Testis (tissue), 3 donors: ENCODE data around the gene SMAP2. TPM values are rescaled to one million over a fixed set of nuclear protein-coding genes. Genes with fewer than 3 reads are reported as not detected.

Source experiments
- DNase-seq: peaks from one replicate; pipeline ENCODE4 v3.0.0-alpha.2; 2019
- H3K27ac ChIP-seq, 2 donors: fragments of 200-600 bp; sonication (generic); one replicate each; pipeline ENCODE4 v1.5.1; 2019
- H3K27me3 ChIP-seq: fragments of 200-600 bp; sonication (generic); one replicate; pipeline ENCODE4 v1.5.1; 2019
- H3K36me3 ChIP-seq: fragments of 200-600 bp; sonication (generic); one replicate; pipeline ENCODE4 v1.5.1; 2017; ENCODE audit warnings: low read depth; ENCODE audit errors: missing control alignments
- H3K4me1 ChIP-seq: fragments of 200-600 bp; sonication (generic); one replicate; pipeline ENCODE4 v1.5.1; 2019
- H3K4me3 ChIP-seq, 2 donors: fragments of 200-600 bp; sonication (generic); one replicate each; pipeline ENCODE4 v1.5.1; 2017 to 2019
- H3K9me3 ChIP-seq: fragments of 200-600 bp; sonication (generic); one replicate; pipeline ENCODE4 v1.5.1; 2017
- CTCF ChIP-seq, 3 experiments: fragments of 450-650 bp in 2 of 3; fragments of 200-600 bp in 1 of 3; sonication (generic) in 1 of 3; IDR thresholded peaks; one replicate each; pipeline ENCODE4 v1.5.1; 2016 to 2019; ENCODE audit warnings: antibody characterized with exemption in 3 of 3, mild to moderate bottlenecking in 2 of 3, moderate library complexity in 1 of 3
- POLR2A ChIP-seq: fragments of 450-650 bp; IDR thresholded peaks from one replicate; pipeline ENCODE4 v1.6.1; 2017; ENCODE audit warnings: antibody characterized with exemption, mild to moderate bottlenecking, moderate library complexity
- WGBS, 2 donors: methylation state at CpG; one replicate each; pipeline ENCODE4 v1.1.5; 2018; 5-methylcytosine and 5-hydroxymethylcytosine counted together
- intact Hi-C: fragments of 100-400 bp; cut with DNase I; formaldehyde crosslinking; loops from one replicate; pipeline ENCODE4 v1.15.1; 2023; ENCODE audit warnings: low total_unique reads
- polyA plus RNA-seq: library from polyadenylated mRNA; stranded (reverse); fragments of 350-450 nt; fragmentation: Illumina TruSeq; extraction: RNeasy Lipid Tissue Mini Kit (QIAGEN cat#74804); gene quantifications from one replicate; pipeline ENCODE4 v1.2.3, GENCODE V29; 2014; ENCODE audit warnings: low read depth, low replicate concordance; ENCODE audit not compliant: insufficient read depth
- total RNA-seq, 2 donors: library from RNA; depleted of rRNA; stranded (reverse); fragments of >200 nt; gene quantifications; one replicate each; pipeline ENCODE4 v1.2.3, GENCODE V29; 2016

Gene SMAP2
- total and polyA plus RNA-seq, 3 donors from 2014 or later = 23.0 to 44.3 (median 27.1) TPM

GRCh38 chr1:40422630-40423263, 49.2 kb downstream of the SMAP2 start:
- no peak overlapping the region for H3K27ac ChIP-seq
- no peaks in the 10 kb centered on the region for H3K27me3 ChIP-seq
- TF ChIP-seq POLR2A = no peak
- no peak for TF ChIP-seq CTCF (IDR thresholded peaks at IDR 0.05)
- 85 to 86% methylated on average over 11 of the region's 11 CpGs for WGBS, 2 donors
- H3K4me3 ChIP-seq = no peak overlapping the region
- H3K36me3 ChIP-seq = no peaks in the 10 kb centered on the region
- intact Hi-C loops = no loop called here
- DNase-seq = no peak
- no peaks in the 10 kb centered on the region for H3K9me3 ChIP-seq
- H3K4me1 ChIP-seq = peaks cover 4% of the 10 kb centered on the region

GRCh38 chr1:40423264-40423642, 49.7 kb downstream of the SMAP2 start:
- DNase-seq = no peak
- peaks cover 4% of the 10 kb centered on the region for H3K4me1 ChIP-seq
- intact Hi-C loops = no loop called here
- no peaks in the 10 kb centered on the region for H3K36me3 ChIP-seq
- 93 to 95% methylated on average over 4 of the region's 4 CpGs for WGBS, 2 donors
- no peaks in the 10 kb centered on the region for H3K27me3 ChIP-seq
- TF ChIP-seq POLR2A (no peak), CTCF (IDR thresholded peaks at IDR 0.05) (no peak)
- no peak overlapping the region for H3K27ac ChIP-seq
- no peaks in the 10 kb centered on the region for H3K9me3 ChIP-seq
- H3K4me3 ChIP-seq = no peak overlapping the region

GRCh38 chr1:40423951-40424618, 50.6 kb downstream of the SMAP2 start:
- TF ChIP-seq POLR2A (no peak), CTCF (IDR thresholded peaks at IDR 0.05) (no peak)
- no peak for DNase-seq
- Histone ChIP-seq H3K36me3 (no peaks in the 10 kb centered on the region), H3K27ac (no peak overlapping the region), H3K27me3 (no peaks in the 10 kb centered on the region), H3K4me3 (no peak overlapping the region), H3K9me3 (no peaks in the 10 kb centered on the region), H3K4me1 (peaks cover 4% of the 10 kb centered on the region)
- WGBS, 2 donors = 82 to 86% methylated on average over 6 of the region's 6 CpGs
- intact Hi-C loops = no loop called here

GRCh38 chr1:40425198-40425597, 51.7 kb downstream of the SMAP2 start:
- Histone ChIP-seq H3K27ac (no peak overlapping the region), H3K27me3 (no peaks in the 10 kb centered on the region), H3K4me1 (peaks cover 4% of the 10 kb centered on the region), H3K4me3 (no peak overlapping the region), H3K36me3 (no peaks in the 10 kb centered on the region), H3K9me3 (no peaks in the 10 kb centered on the region)
- intact Hi-C loops = no loop called here
- 64 to 78% methylated on average over 4 of the region's 4 CpGs for WGBS, 2 donors
- TF ChIP-seq CTCF (IDR thresholded peaks at IDR 0.05) (no peak), POLR2A (no peak)
- DNase-seq = no peak

GRCh38 chr1:40431385-40431784, 57.9 kb downstream of the SMAP2 start:
- intact Hi-C loops = no loop called here

More at GRCh38 chr1:40431385-40431784, 57.9 kb downstream of the SMAP2 start:
- no peak for TF ChIP-seq POLR2A
- no peak for TF ChIP-seq CTCF (IDR thresholded peaks at IDR 0.05)
- Histone ChIP-seq H3K27ac (no peak overlapping the region), H3K4me3 (no peak overlapping the region), H3K27me3 (no peaks in the 10 kb centered on the region), H3K36me3 (no peaks in the 10 kb centered on the region), H3K4me1 (no peaks in the 10 kb centered on the region), H3K9me3 (no peaks in the 10 kb centered on the region)
- DNase-seq = no peak
